IPS DF 19.7 (cell line): ENCODE measurements around the gene FOXA1.

ENCODE experiments used
- DNase-seq: peaks from one replicate; pipeline ENCODE4 v3.0.0-alpha.2; 2013; ENCODE audit warnings: low read depth, low spot score

The FOXA1 gene

DNA sequence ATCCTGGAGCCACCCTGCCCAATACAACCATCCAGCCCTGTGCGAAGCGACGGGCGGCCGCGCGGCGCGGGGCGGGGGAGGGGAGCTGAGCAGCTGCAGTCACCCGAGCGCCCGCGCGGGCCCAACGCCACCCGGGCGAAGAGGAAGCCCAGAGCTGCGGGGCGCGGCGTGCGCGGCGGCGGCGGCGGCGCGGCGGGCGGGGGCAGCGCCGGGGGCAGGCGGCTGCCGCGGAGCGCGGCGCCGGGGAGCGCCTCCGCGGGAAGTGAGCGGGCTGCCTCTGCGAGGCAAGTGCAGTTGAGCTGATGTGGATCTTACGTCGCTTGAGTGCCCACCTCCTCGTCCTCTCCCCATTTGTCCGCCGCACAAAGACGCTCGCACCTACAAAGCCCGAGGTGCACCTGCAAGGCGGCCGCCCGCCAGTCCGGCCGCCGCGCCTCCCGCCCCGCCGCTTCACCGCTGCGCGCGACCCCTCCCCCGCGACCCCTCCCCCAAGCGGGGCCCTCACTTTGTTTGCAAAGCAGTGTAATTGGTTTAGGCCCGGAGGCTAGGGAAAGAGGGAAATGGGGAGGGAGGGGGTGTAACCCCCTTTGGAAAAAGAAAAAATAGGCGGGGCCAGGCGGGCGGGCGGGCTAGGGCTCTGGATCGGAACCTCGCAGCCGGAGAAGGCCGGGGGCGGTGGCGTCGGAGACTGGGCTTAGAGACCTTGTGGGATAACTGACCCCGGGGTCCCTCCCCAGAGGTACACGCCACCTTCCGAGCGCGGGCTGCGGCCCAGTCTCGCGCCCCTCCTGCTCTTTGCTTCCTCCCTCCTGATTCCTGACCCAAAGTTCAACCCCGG is at the start of gene FOXA1, which contains the start of gene TTC6:
Gene FOXA1 (minus strand): TSS at position 279 of the 838 bp plus-strand sequence. CDS start 277 bp downstream, at position 2.
Gene TTC6 (plus strand): TSS at position 659 of the 838 bp plus-strand sequence. CDS start 26,436 bp downstream, outside the sequence.
- DNase-seq, result no peak

DNA sequence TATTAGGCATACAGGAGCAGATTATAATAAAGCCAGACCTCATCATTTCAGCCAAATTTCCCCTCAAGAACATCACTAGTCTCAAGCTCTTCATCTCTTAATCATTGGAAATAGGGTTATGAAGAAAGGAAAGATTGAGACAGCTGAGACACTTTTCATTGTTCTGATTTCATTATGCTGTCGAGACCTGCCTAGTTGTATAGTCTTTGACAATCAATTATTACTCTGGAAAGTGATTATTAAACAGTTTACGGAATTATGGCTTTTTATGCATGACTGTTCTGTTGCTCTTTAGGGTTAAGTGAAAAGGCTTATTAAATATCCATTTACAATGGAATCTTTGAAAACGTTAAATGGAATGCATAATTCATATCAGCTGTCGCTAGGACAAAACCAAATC is 48.7 kb upstream of the FOXA1 start:
- no peak for DNase-seq

DNA sequence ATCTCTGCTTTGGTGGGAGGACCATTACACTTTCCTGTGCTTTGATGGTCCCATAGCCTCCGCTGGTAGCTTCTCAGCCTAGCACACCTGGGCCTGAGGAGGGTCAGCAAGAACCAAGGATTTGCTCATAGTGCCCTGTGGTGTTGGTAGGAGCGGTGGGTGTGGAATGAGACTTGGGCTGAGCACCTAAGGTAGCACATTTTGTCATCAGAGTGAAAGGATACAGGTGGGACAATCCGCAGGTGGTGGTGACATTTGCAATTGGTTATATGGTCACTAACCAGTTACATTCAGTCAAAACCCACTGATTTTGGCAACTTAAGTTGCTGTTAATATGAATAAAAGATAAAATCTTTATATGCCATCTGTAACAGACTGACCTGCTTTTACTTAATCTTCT is 47.1 kb upstream of the FOXA1 start:
- DNase-seq, result no peak

DNA sequence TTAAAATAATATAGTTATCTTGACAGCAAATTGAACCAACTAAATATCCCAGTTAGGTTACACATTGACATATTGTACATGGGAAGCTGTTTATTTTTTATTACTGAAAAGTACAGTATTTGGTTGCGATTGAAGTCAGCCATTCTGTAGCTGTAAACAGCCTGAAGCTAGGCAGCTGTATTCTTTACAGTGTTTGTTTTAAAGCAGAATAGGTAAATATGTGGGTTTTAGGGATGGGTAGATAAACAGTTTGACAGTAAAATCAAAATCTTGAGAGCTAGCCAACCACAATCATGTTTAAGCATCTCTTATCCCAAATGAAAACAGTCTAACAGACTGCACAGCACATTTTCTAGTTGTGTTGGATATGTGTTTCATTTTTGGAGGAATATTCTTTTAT is 46.1 kb upstream of the FOXA1 start:
- no peak for DNase-seq

DNA sequence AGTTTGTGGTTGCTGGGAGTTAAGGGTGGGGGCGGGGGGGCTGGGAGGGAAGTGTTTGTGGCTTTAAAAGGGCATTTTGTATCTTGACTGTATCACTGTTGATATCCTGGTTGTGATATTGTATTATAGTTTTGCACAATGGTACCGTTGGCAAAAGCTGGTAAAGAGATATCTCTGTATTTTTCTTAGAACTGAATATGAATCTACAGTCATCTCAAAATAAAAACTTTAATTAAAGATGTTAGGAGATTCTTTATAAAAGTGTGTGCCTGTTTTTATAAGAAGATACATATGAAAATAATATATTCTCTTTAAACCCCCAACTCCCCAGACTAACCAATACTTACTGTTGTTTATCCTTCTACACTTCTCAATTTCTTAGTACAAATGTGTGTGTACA is 43.5 kb upstream of the FOXA1 start:
- DNase-seq, result no peak

DNA sequence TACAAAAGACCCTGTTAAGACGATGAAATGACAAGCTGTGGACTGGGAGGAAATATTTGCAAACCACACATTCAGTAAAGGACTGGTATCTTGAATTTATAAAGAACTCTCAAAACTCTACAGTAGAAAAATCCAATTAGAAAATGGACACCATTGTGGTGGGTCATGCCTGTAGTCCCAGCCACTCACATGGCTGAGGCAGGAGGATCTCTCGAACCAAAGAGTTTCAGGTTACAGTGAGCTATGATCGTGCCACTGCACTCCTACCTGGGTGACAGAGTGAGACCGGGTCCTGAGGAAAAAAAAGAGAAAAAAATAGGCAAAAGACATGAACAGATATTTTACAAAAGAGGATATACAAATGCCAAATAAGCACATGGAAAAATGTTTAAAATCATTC is 42.3 kb upstream of the FOXA1 start:
- no peak for DNase-seq

DNA sequence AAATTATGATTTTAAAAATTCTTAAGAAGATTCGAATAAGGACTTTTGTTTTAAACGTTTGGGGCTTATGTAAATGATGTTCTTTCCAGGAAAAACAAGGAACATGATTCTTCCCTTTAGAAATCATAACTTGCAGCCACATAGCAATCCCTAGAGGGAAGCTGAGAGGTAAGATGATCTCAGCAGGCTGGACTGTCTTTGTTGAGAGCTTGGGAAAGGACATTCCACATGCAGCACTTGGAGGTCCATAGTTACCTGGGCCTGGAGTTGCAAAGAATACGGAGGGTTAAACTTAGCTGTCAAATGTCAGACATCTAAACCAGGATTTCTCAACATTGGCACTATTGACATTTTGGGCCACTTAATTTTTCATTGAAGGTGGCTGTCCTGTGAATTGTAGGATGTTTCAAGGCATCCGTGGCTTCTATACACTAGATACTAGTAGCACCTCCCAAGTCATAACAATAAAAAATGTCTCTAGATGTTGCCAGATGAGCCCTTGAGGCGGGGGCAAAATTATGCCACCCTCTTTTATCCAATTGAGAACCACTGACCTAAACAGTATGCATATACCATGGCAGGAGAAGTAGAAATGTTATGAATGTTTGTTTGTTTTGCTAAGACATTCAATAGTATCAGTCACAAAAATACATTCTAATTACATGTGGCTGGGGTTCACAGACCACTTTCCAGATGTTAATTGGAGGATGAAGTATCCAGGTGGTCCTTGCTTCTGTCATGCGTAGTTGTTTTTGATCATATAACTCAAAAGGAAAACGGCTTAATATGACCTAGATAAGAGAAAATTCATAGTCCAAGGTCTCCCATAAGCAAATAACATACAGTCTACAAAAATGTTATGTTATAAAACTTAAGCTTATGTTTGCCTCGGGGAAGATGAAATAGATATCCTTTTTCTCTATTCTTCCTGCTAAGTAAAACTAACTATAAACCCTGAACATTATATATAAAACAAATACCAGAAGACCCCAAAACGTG is 30.8 kb upstream of the FOXA1 start:
- no peak for DNase-seq

DNA sequence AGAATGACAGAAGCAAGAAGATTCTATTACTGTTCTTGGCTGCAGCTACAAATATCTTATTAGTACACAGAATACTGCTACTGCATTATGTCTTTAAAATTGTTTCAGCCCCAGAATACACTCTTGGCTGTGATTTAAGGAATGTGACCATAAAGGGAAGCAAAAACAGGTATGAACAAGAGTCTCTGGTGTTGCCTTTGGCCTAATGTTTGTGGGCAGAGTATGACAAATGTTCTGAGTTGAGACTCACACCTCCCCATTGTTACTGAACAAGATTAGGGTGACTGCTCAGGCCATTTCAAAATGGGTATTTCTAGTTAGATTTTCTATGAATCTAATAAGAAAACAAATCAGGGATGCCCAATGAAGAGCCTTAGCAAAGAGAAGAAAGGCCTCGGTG is 28.9 kb upstream of the FOXA1 start:
- DNase-seq, result no peak

DNA sequence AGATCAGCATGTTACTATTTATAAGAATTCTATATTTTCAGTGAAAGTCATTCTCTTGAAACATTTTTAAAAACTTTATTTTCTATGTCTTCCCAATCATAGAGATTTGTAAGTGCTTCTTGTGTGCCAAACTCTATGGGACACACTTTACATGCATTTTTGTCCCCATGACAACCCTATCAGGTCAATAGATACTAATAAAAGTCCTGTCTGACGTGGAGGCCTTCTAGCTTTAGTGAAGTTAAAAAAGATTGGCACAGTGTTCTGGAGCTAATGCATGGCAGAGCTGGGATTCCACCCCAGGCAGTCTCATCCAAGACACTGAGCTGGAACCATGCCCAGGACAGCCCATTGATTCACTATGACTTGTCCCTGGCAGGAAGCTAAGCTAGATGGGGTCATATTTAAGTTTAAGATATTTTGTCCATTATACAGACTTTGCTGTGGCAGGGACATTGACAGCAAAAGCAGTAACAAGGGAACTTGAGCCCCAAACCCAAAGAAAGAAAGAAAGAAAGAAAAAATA is 28.4 kb upstream of the FOXA1 start:
- no peak for DNase-seq

DNA sequence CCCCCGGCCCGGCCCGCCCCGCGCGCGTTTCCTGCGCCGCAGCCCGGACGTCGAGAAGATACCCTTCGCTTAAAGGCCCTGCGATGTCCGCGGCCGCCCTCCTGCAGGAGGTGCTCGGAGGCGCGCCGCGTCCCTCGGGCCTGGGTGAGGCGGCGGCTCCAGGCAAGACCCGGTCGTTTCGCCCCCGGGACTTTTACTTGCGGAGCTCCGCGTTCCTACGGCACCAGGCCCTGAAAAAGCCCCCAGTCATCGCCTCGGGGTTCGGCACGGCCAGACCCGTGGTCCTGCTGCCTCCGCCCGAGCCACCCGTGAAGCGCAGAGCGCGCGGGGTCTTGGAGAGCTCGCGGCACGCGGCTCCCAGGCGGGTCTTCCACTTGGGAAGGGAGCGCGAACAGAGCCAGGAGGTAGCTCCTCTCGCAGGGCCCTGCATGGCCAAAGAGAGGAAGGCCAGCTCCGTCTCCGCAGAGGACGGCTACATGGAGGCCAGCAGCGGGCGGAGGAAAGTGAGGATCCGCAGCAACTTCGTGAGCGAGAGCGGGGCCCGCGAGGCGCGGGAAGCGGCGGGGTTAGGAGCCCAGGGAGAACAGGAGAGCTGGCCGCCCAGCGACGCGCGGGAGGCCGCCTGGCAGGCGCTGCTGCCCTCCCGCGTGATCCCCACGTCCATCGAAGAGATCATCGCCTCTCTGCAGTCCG is 27.3 kb upstream of the FOXA1 start:
- no peak for DNase-seq

DNA sequence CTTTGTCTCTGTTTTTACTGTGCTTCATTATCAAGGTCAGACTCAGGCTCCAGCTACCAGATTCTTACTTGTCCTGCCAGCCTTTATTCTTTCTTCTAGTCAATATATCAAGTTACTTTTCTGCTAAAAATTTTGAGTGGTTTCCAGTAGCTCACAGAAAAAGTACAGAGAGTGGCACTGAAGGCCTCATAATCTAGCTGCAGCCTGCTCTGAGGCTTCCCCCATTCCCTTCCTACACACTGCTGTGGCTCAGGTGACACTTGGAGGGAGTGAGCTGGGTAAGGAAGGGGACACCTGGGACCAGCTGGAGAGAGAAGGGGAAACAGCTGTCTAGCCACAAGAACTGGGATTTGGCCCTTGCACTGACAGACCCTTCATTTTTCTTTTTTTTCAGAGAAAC is 25.8 kb upstream of the FOXA1 start:
- no peak for DNase-seq

DNA sequence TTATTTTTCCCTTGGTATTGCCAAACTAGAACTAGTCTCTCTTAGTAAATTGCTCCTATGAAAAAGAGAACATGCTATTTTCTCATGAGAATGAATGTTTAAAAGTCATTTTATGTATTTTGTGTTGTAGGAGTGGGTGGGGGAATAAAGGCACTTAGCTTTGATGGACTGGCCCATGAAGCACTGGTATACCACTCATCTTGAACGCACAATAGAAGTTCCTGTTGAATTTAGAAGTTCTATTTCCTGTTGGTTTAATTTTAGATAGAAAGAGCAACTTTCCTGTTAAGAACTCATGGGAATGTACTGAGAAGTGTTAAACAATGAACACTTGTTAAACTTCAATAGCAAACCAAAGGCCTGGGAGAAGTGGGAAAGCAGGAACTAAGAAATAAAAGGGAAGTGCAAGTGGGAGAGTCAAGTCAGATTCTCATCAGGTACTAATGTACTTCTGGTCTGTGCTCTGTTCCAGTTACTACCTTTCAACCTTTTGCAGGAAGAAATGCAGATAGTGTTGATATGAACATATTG is 23.5 kb upstream of the FOXA1 start:
- DNase-seq, result no peak

DNA sequence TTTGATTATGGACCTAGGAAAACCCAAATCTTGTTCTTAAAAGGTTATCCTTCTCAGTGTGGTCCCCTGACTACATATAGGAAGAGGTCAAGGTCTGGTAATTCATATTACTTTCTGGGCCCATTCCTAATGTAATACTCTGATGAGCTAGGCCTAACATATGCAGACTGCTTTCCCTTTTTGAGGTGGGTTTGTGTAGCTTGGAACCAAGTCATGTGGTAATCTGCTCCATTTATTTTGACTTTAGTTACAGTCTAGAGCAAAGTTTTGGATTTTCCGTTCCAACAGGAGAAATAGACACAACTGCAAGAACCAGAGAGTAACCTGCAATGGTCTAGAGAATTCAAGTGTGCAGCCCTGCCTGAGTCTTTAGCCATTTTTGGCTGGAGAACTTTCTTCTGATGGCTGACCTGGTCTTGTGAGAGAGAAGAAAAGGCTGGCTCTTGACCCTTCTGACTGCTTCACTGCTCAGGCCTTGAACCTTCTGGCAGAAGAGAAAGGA is 22.9 kb upstream of the FOXA1 start:
- no peak for DNase-seq

DNA sequence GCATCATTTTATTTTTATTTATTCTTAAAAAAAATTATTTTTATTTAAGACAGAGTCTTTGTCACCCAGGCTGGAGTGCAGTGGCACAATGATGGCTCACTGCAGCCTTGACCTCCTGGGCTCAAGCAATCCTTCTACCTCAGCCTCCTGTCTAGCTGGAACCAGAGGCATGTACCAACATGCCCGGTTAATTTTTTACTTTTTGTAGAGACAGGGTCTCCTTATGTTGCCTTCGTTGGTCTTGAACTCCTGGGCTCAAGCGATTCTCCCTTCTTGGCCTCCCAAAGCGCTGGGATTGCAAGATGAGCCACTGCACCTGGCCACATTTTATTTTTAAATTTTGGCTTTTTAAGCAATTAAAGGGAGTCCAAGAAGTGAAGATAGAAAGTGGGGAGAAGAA is 21.8 kb upstream of the FOXA1 start:
- no peak for DNase-seq

DNA sequence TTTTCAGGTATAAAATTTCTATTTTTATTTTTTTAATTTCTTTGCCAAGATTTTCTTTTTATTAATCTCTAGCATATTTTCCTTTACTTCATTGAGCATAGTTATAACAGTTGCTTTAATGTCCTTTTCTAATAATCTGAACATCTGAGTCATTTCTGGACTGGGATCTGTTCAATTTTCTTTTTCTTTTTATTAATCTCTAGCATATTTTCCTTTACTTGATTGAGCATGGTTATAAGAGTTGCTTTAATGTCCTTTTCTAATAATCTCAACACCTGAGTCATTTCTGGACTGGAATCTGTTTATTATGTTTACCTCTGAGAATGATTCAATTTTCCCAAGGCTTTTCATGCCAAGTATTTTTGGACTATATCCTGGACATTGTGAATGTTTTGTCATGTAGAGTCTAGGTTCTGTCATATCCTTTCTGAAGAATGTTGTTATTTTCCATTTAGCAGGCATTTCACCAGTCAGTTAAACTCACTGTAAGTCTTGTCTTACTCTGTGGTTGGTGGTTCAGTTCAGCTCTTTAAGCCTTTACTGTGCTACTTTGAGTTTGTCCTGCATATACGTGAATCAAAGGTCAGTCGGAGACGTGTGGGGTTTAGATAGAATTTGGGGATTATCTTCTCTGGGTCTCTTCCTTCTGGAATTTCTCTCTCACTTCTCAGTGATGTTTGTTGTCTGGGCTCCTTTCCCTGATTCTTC is 20.7 kb upstream of the FOXA1 start:
- DNase-seq, result no peak

DNA sequence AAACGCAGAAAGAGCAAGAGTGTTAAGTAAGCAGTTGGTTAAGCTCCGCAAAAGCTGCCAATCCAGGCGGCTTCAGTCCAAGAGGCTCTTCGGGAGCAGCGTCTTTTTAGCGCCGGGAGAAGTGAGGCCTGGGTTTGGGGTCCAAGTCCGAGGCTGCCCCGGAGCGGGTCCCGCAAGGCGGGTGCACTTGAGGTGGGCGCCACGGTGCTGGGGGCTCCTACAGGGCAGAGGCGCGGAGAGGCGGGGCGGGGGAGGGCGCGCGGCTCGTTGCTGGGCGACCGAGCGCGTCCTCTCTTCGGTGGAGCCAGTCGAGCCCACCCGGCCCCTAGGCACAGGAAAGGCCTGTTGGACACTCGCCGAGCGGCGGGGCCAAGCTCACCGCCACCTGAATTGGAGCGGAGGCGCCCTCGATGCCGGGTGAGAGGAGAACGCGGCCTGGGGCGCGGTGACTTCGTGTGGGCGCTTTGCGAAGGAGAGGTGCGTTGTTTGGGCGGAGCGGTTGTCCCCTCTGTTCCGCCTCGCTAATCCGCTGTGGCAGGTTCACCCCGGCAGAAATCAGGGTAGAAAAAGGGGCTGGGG is 16.0 kb upstream of the FOXA1 start:
- DNase-seq, result no peak

DNA sequence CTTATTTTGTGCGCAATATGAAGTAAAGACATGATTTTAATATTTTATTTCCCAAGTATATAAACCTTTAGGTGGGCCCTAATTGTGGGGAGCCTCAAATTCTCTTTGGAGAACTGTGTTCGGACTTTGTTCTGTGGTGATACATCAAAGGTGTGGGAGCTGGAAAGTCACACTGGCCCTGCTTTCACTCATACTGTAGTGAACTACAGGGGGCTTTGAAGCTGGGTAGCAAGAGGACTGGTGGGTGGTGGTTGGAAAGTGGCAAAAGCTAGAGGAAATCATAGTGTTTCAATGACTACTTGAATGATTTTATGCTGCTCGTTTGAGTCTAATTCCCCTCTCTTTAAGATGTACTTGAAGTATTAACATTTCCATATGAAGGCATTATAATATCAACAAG is 13.6 kb upstream of the FOXA1 start:
- DNase-seq, result no peak

DNA sequence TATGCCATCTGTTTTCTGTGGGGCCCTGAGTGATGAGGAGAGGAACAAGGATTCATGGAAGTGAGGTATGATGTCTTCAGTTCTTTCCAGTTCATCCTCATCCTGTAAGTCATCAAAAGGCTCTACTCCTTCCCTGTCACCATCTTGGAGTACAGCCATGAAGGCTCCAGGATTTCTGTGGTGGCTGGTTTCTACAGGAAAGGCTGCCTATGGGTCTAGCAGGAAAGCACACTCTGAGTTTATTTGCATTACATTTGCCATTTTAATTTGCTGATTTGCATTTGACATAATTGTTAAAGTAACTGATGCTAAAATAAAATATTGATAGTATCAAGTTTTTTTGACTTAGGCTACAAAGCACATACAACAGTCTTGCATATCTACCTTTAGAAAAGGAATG is 11.6 kb upstream of the FOXA1 start:
- no peak for DNase-seq

DNA sequence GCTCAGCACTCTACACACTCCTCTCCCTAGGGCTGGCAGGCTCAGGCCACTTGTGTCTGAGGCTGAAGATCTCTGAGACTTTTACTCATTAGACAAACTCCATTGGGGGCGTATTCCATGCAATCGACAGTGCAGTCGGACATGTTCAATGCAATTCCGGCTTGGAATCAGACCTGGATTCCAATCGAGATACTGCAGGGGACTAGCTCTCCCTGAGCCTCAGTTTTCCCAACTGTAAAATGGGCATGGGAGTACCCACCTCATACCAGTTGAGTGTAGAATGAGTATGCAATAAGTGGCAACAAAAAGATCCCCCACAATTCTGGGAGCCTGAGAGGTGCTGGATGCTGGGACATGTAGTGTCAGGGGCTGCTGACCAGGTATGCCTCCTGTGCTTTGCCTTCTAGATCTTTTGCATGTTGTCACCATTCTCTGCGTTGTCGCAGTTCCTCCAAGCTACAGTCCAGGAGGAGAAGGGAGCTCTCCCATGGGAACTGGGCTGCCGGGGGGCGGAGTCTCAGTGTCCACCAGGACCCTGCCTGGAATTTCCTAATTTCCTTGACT is 8.7 kb upstream of the FOXA1 start:
- DNase-seq, result no peak
